CD4-positive, CD25-positive, alpha-beta regulatory T cell (primary cell): ENCODE results near the gene ITPR2. TPM values are rescaled to one million over a fixed set of nuclear protein-coding genes. Genes with fewer than 3 reads are reported as not detected.

Experiments used
- ATAC-seq, 2 donors: fragments of 150-1000 bp; cut with Tn5 transposase; one replicate each; pipeline ENCODE4 v1.10.0; 2021; ENCODE audit warnings: low read depth in 2 of 2, moderate number of reproducible peaks in 2 of 2, moderate library complexity in 1 of 2
- DNase-seq, 3 donors: peaks; one replicate each; pipeline versions ENCODE4 v3.0.0 to v3.0.0-alpha.2; 2012 to 2022; ENCODE audit warnings: mixed read lengths in 1 of 3
- H3K27ac ChIP-seq: one replicate; pipeline ENCODE4 v1.7.0; 2013; ENCODE audit warnings: mild to moderate bottlenecking, low read length; ENCODE audit not compliant: insufficient read depth, poor library complexity, severe bottlenecking
- H3K27me3 ChIP-seq: one replicate; pipeline ENCODE4 v1.7.0; 2013; ENCODE audit warnings: low read length; ENCODE audit not compliant: control insufficient read depth, insufficient read depth
- H3K36me3 ChIP-seq: one replicate; pipeline ENCODE4 v1.7.0; 2013; ENCODE audit warnings: mild to moderate bottlenecking, low read length, moderate library complexity; ENCODE audit not compliant: control insufficient read depth, insufficient read depth
- H3K4me1 ChIP-seq: 2 replicates; pipeline ENCODE4 v1.7.0; 2013; ENCODE audit warnings: mild to moderate bottlenecking, low read length; ENCODE audit not compliant: insufficient read depth, control insufficient read depth, poor library complexity, severe bottlenecking
- H3K4me3 ChIP-seq: one replicate; pipeline ENCODE4 v1.7.0; 2013; ENCODE audit warnings: low read depth, mild to moderate bottlenecking, low read length, moderate library complexity
- H3K9me3 ChIP-seq, 2 experiments: 1 replicate in 1 of 2; 2 replicates in 1 of 2; pipeline ENCODE4 v1.7.0; 2013; ENCODE audit warnings: low read length in 2 of 2, mild to moderate bottlenecking in 1 of 2, moderate library complexity in 1 of 2; ENCODE audit not compliant: control insufficient read depth in 2 of 2
- H3K27ac Mint-ChIP-seq, 3 donors: one replicate each; pipeline ENCODE4 v1.8.0; 2020 to 2022; ENCODE audit warnings: mild to moderate bottlenecking in 3 of 3, mixed read lengths in 3 of 3, moderate library complexity in 2 of 3
- H3K27me3 Mint-ChIP-seq: one replicate; pipeline ENCODE4 v1.8.0; 2022; ENCODE audit warnings: mild to moderate bottlenecking, mixed read lengths
- H3K36me3 Mint-ChIP-seq: one replicate; pipeline ENCODE4 v1.8.0; 2020; ENCODE audit warnings: mixed read lengths
- H3K4me1 Mint-ChIP-seq, 4 donors: one replicate each; pipeline ENCODE4 v1.8.0; 2020 to 2022; ENCODE audit warnings: mixed read lengths in 4 of 4, mild to moderate bottlenecking in 1 of 4
- H3K4me3 Mint-ChIP-seq, 4 donors: one replicate each; pipeline ENCODE4 v1.8.0; 2020 to 2022; ENCODE audit warnings: mild to moderate bottlenecking in 4 of 4, mixed read lengths in 4 of 4, moderate library complexity in 3 of 4
- H3K9me3 Mint-ChIP-seq, 7 donors: one replicate each; pipeline ENCODE4 v1.8.0; 2020 to 2022; ENCODE audit warnings: mixed read lengths in 7 of 7, mild to moderate bottlenecking in 3 of 7, moderate library complexity in 2 of 7
- polyA plus RNA-seq, 4 donors: library from polyadenylated mRNA; unstranded; fragments of 300-500 nt; fragmentation: Illumina TruSeq; gene quantifications; one replicate each; pipeline ENCODE4 v1.2.3, GENCODE V29; 2021
- total RNA-seq: library from RNA; stranded (reverse); gene quantifications from one replicate; pipeline ENCODE4 v1.2.3, GENCODE V29; 2022

Gene ITPR2
- total and polyA plus RNA-seq, 5 donors from 2014 or later, result 9.9 to 54.1 (median 11.7) TPM

GRCh38 chr12:26389343-26389742 is 443.7 kb downstream of the ITPR2 start:
- H3K9me3 Mint-ChIP-seq, result peaks cover 0 to 3% (median 0%) of the 10 kb centered on the region in 7 donors
- peaks cover 67% of the 10 kb centered on the region for H3K36me3 Mint-ChIP-seq
- H3K4me3 Mint-ChIP-seq, result no peak overlapping the region
- H3K27ac Mint-ChIP-seq, result no peak overlapping the region
- ATAC-seq (no peak), DNase-seq (no peak)
- no peak overlapping the region for H3K27ac ChIP-seq
- H3K4me3 ChIP-seq, result no peak overlapping the region
- H3K9me3 ChIP-seq, result no peaks in the 10 kb centered on the region
- H3K27me3 Mint-ChIP-seq, result no peaks in the 10 kb centered on the region
- H3K27me3 ChIP-seq, result no peaks in the 10 kb centered on the region
- no peaks in the 10 kb centered on the region for H3K4me1 ChIP-seq
- H3K4me1 Mint-ChIP-seq, result no peaks in the 10 kb centered on the region
- peaks cover 25% of the 10 kb centered on the region for H3K36me3 ChIP-seq

GRCh38 chr12:26384536-26384935 is 448.5 kb downstream of the ITPR2 start:
- Histone ChIP-seq H3K4me1 (no peaks in the 10 kb centered on the region), H3K27ac (no peak overlapping the region), H3K27me3 (no peaks in the 10 kb centered on the region), H3K4me3 (no peak overlapping the region), H3K9me3 (no peaks in the 10 kb centered on the region), H3K36me3 (peaks cover 24% of the 10 kb centered on the region)
- Mint-ChIP-seq H3K9me3 (peaks cover 0 to 3% (median 0%) of the 10 kb centered on the region in 7 donors), H3K27ac (no peak overlapping the region), H3K36me3 (peaks cover 69% of the 10 kb centered on the region), H3K4me1 (no peaks in the 10 kb centered on the region), H3K27me3 (no peaks in the 10 kb centered on the region), H3K4me3 (no peak overlapping the region)
- DNase-seq (no peak), ATAC-seq (no peak)

- no peak for DNase-seq
- H3K36me3 Mint-ChIP-seq, result peaks cover 59% of the 10 kb centered on the region
- no peaks in the 10 kb centered on the region for H3K27me3 Mint-ChIP-seq
- no peaks in the 10 kb centered on the region for H3K4me1 Mint-ChIP-seq
- no peak overlapping the region for H3K27ac ChIP-seq
- no peaks in the 10 kb centered on the region for H3K27me3 ChIP-seq
- H3K9me3 ChIP-seq, result no peaks in the 10 kb centered on the region
- no peak overlapping the region for H3K4me3 Mint-ChIP-seq
- H3K36me3 ChIP-seq, result peaks cover 23% of the 10 kb centered on the region
- H3K9me3 Mint-ChIP-seq, result peaks cover 0 to 3% (median 0%) of the 10 kb centered on the region in 7 donors
- H3K4me3 ChIP-seq, result no peak overlapping the region
- no peak for ATAC-seq
- no peak overlapping the region for H3K27ac Mint-ChIP-seq
- no peaks in the 10 kb centered on the region for H3K4me1 ChIP-seq
These were observed 450.0 kb downstream of the ITPR2 start for GRCh38 chr12:26383041-26383440.

- no peak for DNase-seq
- Mint-ChIP-seq H3K4me3 (no peak overlapping the region), H3K36me3 (peaks cover 52% of the 10 kb centered on the region), H3K27me3 (no peaks in the 10 kb centered on the region), H3K27ac (no peak overlapping the region), H3K9me3 (peaks cover 0 to 3% (median 0%) of the 10 kb centered on the region in 7 donors), H3K4me1 (no peaks in the 10 kb centered on the region)
- no peaks in the 10 kb centered on the region for H3K9me3 ChIP-seq
- peaks cover 6% of the 10 kb centered on the region for H3K36me3 ChIP-seq
- H3K4me1 ChIP-seq, result no peaks in the 10 kb centered on the region
- H3K4me3 ChIP-seq, result no peak overlapping the region
- no peak for ATAC-seq
- no peak overlapping the region for H3K27ac ChIP-seq
- no peaks in the 10 kb centered on the region for H3K27me3 ChIP-seq
These were observed 452.1 kb downstream of the ITPR2 start for GRCh38 chr12:26380897-26381296.

DNA sequence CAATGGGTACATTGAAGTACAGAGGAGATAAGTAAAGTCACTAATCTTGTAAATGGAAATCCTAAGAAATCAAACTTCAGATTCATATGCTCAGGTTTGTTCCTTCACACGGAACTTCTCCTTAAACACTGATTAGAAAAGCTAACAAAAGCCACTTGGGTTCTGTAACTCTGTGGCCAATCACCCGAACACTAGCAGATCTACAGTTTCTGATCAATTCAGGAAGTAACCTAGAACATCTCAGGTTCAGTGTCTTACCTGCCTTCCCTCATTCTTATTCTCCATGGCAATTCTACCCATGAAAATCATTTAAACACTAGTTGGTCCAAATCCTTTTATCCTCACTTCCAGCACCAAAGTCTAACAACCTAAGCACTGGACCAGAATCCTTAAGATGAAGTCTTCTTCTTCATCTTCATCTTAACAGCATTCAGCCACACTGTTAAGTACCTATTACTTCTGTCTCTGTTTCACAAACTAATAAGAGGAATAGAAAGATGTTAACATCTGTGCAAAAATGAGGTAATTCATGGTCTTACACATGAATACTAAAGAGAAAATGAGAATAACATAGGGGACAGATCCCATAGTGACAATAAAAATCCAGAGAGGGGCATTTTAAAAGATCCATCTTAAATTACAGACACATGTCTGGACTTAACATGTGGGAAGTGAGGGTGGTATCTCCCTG is 453.1 kb downstream of the ITPR2 start:
- Mint-ChIP-seq H3K9me3 (peaks cover 0 to 3% (median 0%) of the 10 kb centered on the region in 7 donors), H3K36me3 (peaks cover 49% of the 10 kb centered on the region), H3K4me1 (no peaks in the 10 kb centered on the region), H3K4me3 (no peak overlapping the region), H3K27me3 (no peaks in the 10 kb centered on the region), H3K27ac (no peak overlapping the region)
- Histone ChIP-seq H3K9me3 (no peaks in the 10 kb centered on the region), H3K4me3 (no peak overlapping the region), H3K27me3 (no peaks in the 10 kb centered on the region), H3K27ac (no peak overlapping the region), H3K36me3 (peaks cover 6% of the 10 kb centered on the region), H3K4me1 (no peaks in the 10 kb centered on the region)
- ATAC-seq (no peak), DNase-seq (no peak)

- Histone ChIP-seq H3K4me3 (no peak overlapping the region), H3K9me3 (no peaks in the 10 kb centered on the region), H3K27ac (no peak overlapping the region), H3K36me3 (peaks cover under 1% of the 10 kb centered on the region), H3K4me1 (no peaks in the 10 kb centered on the region), H3K27me3 (no peaks in the 10 kb centered on the region)
- Mint-ChIP-seq H3K4me1 (no peaks in the 10 kb centered on the region), H3K27me3 (no peaks in the 10 kb centered on the region), H3K36me3 (peaks cover 37% of the 10 kb centered on the region), H3K9me3 (no peaks in the 10 kb centered on the region), H3K4me3 (no peak overlapping the region), H3K27ac (no peak overlapping the region)
- DNase-seq, result no peak
- no peak for ATAC-seq
These were observed 454.3 kb downstream of the ITPR2 start for GRCh38 chr12:26378711-26379110.

GRCh38 chr12:26374934-26375680 is 457.9 kb downstream of the ITPR2 start:
- Histone ChIP-seq H3K9me3 (no peaks in the 10 kb centered on the region), H3K27ac (no peak overlapping the region), H3K27me3 (no peaks in the 10 kb centered on the region), H3K4me1 (no peaks in the 10 kb centered on the region), H3K4me3 (no peak overlapping the region), H3K36me3 (no peaks in the 10 kb centered on the region)
- Mint-ChIP-seq H3K36me3 (peaks cover 38% of the 10 kb centered on the region), H3K4me3 (no peak overlapping the region), H3K4me1 (no peaks in the 10 kb centered on the region), H3K27ac (no peak overlapping the region), H3K9me3 (no peaks in the 10 kb centered on the region), H3K27me3 (no peaks in the 10 kb centered on the region)
- no peak for ATAC-seq
- no peak for DNase-seq
